GM23338 (cell line): ENCODE measurements around the gene MYO18A. TPM values are rescaled to one million over a fixed set of nuclear protein-coding genes. Genes with fewer than 3 reads are reported as not detected.

Experiments used
- ATAC-seq: fragments of 200-7000 bp; cut with Tn5 transposase; 3 replicates; pipeline ENCODE4 v1.9.1; 2020
- DNase-seq: peaks from one replicate; pipeline ENCODE4 v3.0.0-alpha.2; 2015; ENCODE audit warnings: low spot score
- H2AFZ ChIP-seq: fragments of 200-600 bp; sonication (generic); 2 replicates; pipeline ENCODE4 v1.8.0; 2016; ENCODE audit warnings: antibody characterized with exemption, mild to moderate bottlenecking, moderate library complexity
- H3F3A ChIP-seq: fragments of 200-600 bp; sonication (generic); replicated peaks from 2 replicates; pipeline ENCODE4 v1.8.0; 2017; ENCODE audit warnings: antibody characterized with exemption, mixed run types, low read depth
- H3K27ac ChIP-seq: fragments of 200-600 bp; sonication (generic); 2 replicates; pipeline ENCODE4 v1.6.1; 2016; ENCODE audit warnings: low read depth
- H3K27me3 ChIP-seq: fragments of 200-600 bp; sonication (generic); 2 replicates; pipeline ENCODE4 v1.8.0; 2016; ENCODE audit warnings: mild to moderate bottlenecking, mixed run types, moderate library complexity; ENCODE audit not compliant: insufficient read depth
- H3K36me3 ChIP-seq: fragments of 200-600 bp; sonication (generic); 2 replicates; pipeline ENCODE4 v1.8.0; 2016; ENCODE audit warnings: mild to moderate bottlenecking; ENCODE audit not compliant: insufficient read depth
- H3K4me1 ChIP-seq: fragments of 200-600 bp; sonication (generic); 2 replicates; pipeline ENCODE4 v1.8.0; 2016; ENCODE audit warnings: mild to moderate bottlenecking, moderate library complexity; ENCODE audit not compliant: insufficient read depth
- H3K4me2 ChIP-seq: fragments of 200-600 bp; sonication (generic); 2 replicates; pipeline ENCODE4 v1.7.1; 2017; ENCODE audit warnings: mixed run types
- H3K4me3 ChIP-seq: fragments of 200-600 bp; sonication (generic); 2 replicates; pipeline ENCODE4 v1.6.1; 2016; ENCODE audit warnings: mixed run types
- H3K79me2 ChIP-seq: fragments of 200-600 bp; sonication (generic); replicated peaks from 2 replicates; pipeline ENCODE4 v1.8.0; 2017; ENCODE audit warnings: mild to moderate bottlenecking; ENCODE audit not compliant: insufficient read depth
- H3K9me2 ChIP-seq: fragments of 200-600 bp; sonication (generic); 2 replicates; pipeline ENCODE4 v1.8.0; 2017; ENCODE audit not compliant: insufficient read depth
- H4K20me1 ChIP-seq: fragments of 200-600 bp; sonication (generic); replicated peaks from 2 replicates; pipeline ENCODE4 v1.8.0; 2017; ENCODE audit warnings: mild to moderate bottlenecking; ENCODE audit not compliant: insufficient read depth
- H3K27ac Mint-ChIP-seq: 2 replicates; pipeline ENCODE4 v1.8.0; 2020; ENCODE audit warnings: inconsistent platforms, mild to moderate bottlenecking, moderate library complexity, mixed read lengths
- H3K27me3 Mint-ChIP-seq: 3 replicates; pipeline ENCODE4 v1.8.0; 2022; ENCODE audit warnings: low read depth, mild to moderate bottlenecking, moderate library complexity, mixed read lengths, inconsistent platforms; ENCODE audit not compliant: insufficient read depth, poor library complexity
- H3K36me3 Mint-ChIP-seq: 3 replicates; pipeline ENCODE4 v1.8.0; 2021; ENCODE audit warnings: low read depth, mild to moderate bottlenecking, inconsistent platforms, moderate library complexity, mixed read lengths
- H3K4me1 Mint-ChIP-seq: 3 replicates; pipeline ENCODE4 v1.8.0; 2020; ENCODE audit warnings: mild to moderate bottlenecking, inconsistent platforms, mixed read lengths
- H3K4me3 Mint-ChIP-seq: 3 replicates; pipeline ENCODE4 v1.8.0; 2021; ENCODE audit warnings: moderate library complexity, mild to moderate bottlenecking, inconsistent platforms, mixed read lengths
- H3K9me3 Mint-ChIP-seq: 3 replicates; pipeline ENCODE4 v1.8.0; 2020; ENCODE audit warnings: moderate library complexity, mild to moderate bottlenecking, inconsistent platforms, mixed read lengths
- CTCF ChIP-seq, 2 experiments: fragments of 200-600 bp in 1 of 2; sonication (generic) in 1 of 2; conservative IDR thresholded peaks; 2 replicates each; pipeline versions ENCODE4 v1.5.1 to v1.6.1; 2016 to 2017; ENCODE audit warnings: antibody characterized with exemption in 2 of 2, low read depth in 2 of 2, mild to moderate bottlenecking in 2 of 2, moderate library complexity in 1 of 2
- JUNB ChIP-seq: IDR thresholded peaks from one replicate; pipeline ENCODE4 v1.6.1; 2016; ENCODE audit warnings: antibody characterized with exemption; ENCODE audit not compliant: unreplicated experiment
- POLR2AphosphoS5 ChIP-seq: IDR thresholded peaks from 2 replicates; pipeline ENCODE4 v1.6.1; 2016; ENCODE audit warnings: antibody characterized with exemption, low read depth
- ZNF114 ChIP-seq: fragments of 250-450 bp; sonication (Bioruptor Pico); IDR thresholded peaks from 2 replicates; pipeline ENCODE4 v1.5.0; 2020; ENCODE audit warnings: mild to moderate bottlenecking, moderate library complexity
- polyA plus RNA-seq: library from polyadenylated mRNA; unstranded; fragments of >200 nt; fragmentation: Nextera tagmentation; extraction: Ambion mirVana; gene quantifications from 2 replicates; pipeline ENCODE4 v1.2.1, GENCODE V29; 2016
- total RNA-seq: library from RNA; depleted of rRNA; stranded (reverse); fragments of >200 nt; shearing (Covaris generic); gene quantifications from 2 replicates; pipeline ENCODE4 v1.2.3, GENCODE V29; 2014
- TF ChIP-seq, protein P1 (sequence below): IDR thresholded peaks from one replicate; pipeline ENCODE4 v1.6.1; 2018; ENCODE audit warnings: antibody characterized with exemption; ENCODE audit not compliant: unreplicated experiment
- TF ChIP-seq, protein P2 (sequence below): fragments of 250-450 bp; sonication (Bioruptor Pico); IDR thresholded peaks from 2 replicates; pipeline ENCODE4 v1.5.0; 2020; ENCODE audit warnings: mild to moderate bottlenecking, moderate library complexity

Gene MYO18A
- total and polyA plus RNA-seq, 2 experiments from 2014 or later = 18.3 to 37.5 TPM

GRCh38 chr17:29111816-29112499, 68.2 kb downstream of the MYO18A start:
- Histone ChIP-seq H3K9me2 (no peaks in the 10 kb centered on the region), H3K4me1 (peaks cover 12% of the 10 kb centered on the region), H3K79me2 (no peaks in the 10 kb centered on the region), H3K36me3 (no peaks in the 10 kb centered on the region), H3F3A (peaks cover 15% of the 10 kb centered on the region; the same call in 1 of the 2 replicates), H4K20me1 (no peaks in the 10 kb centered on the region), H3K4me3 (no peak overlapping the region), H3K27ac (no peak overlapping the region), H2AFZ (no peak overlapping the region), H3K4me2 (no peak overlapping the region), H3K27me3 (no peaks in the 10 kb centered on the region)
- Mint-ChIP-seq H3K27me3 (peaks cover 15% of the 10 kb centered on the region), H3K36me3 (peaks cover 14% of the 10 kb centered on the region; the same call in 2 of the 3 replicates), H3K27ac (no peak overlapping the region), H3K4me3 (no peak overlapping the region), H3K9me3 (no peaks in the 10 kb centered on the region), H3K4me1 (peaks cover 38% of the 10 kb centered on the region)
- TF ChIP-seq CTCF (conservative IDR thresholded peaks at IDR 0.05; ENCODE audit: low read depth in 2 of 2) (peak; percentile 89 to 97), ZNF114 (CRISPR knock-in tag) (no peak)
- peak; percentile 56 for ATAC-seq
- DNase-seq = peak; percentile 78

GRCh38 chr17:29110372-29110757, 69.8 kb downstream of the MYO18A start:
- H3K4me3 ChIP-seq = no peak overlapping the region
- no peak for ATAC-seq
- no peak for TF ChIP-seq JUNB
- TF ChIP-seq POLR2AphosphoS5 = no peak
- no peak for TF ChIP-seq CTCF (conservative IDR thresholded peaks at IDR 0.05; ENCODE audit: low read depth in 2 of 2)
- TF ChIP-seq, protein P1, sequence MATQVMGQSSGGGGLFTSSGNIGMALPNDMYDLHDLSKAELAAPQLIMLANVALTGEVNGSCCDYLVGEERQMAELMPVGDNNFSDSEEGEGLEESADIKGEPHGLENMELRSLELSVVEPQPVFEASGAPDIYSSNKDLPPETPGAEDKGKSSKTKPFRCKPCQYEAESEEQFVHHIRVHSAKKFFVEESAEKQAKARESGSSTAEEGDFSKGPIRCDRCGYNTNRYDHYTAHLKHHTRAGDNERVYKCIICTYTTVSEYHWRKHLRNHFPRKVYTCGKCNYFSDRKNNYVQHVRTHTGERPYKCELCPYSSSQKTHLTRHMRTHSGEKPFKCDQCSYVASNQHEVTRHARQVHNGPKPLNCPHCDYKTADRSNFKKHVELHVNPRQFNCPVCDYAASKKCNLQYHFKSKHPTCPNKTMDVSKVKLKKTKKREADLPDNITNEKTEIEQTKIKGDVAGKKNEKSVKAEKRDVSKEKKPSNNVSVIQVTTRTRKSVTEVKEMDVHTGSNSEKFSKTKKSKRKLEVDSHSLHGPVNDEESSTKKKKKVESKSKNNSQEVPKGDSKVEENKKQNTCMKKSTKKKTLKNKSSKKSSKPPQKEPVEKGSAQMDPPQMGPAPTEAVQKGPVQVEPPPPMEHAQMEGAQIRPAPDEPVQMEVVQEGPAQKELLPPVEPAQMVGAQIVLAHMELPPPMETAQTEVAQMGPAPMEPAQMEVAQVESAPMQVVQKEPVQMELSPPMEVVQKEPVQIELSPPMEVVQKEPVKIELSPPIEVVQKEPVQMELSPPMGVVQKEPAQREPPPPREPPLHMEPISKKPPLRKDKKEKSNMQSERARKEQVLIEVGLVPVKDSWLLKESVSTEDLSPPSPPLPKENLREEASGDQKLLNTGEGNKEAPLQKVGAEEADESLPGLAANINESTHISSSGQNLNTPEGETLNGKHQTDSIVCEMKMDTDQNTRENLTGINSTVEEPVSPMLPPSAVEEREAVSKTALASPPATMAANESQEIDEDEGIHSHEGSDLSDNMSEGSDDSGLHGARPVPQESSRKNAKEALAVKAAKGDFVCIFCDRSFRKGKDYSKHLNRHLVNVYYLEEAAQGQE = no peak
- TF ChIP-seq, protein P2, sequence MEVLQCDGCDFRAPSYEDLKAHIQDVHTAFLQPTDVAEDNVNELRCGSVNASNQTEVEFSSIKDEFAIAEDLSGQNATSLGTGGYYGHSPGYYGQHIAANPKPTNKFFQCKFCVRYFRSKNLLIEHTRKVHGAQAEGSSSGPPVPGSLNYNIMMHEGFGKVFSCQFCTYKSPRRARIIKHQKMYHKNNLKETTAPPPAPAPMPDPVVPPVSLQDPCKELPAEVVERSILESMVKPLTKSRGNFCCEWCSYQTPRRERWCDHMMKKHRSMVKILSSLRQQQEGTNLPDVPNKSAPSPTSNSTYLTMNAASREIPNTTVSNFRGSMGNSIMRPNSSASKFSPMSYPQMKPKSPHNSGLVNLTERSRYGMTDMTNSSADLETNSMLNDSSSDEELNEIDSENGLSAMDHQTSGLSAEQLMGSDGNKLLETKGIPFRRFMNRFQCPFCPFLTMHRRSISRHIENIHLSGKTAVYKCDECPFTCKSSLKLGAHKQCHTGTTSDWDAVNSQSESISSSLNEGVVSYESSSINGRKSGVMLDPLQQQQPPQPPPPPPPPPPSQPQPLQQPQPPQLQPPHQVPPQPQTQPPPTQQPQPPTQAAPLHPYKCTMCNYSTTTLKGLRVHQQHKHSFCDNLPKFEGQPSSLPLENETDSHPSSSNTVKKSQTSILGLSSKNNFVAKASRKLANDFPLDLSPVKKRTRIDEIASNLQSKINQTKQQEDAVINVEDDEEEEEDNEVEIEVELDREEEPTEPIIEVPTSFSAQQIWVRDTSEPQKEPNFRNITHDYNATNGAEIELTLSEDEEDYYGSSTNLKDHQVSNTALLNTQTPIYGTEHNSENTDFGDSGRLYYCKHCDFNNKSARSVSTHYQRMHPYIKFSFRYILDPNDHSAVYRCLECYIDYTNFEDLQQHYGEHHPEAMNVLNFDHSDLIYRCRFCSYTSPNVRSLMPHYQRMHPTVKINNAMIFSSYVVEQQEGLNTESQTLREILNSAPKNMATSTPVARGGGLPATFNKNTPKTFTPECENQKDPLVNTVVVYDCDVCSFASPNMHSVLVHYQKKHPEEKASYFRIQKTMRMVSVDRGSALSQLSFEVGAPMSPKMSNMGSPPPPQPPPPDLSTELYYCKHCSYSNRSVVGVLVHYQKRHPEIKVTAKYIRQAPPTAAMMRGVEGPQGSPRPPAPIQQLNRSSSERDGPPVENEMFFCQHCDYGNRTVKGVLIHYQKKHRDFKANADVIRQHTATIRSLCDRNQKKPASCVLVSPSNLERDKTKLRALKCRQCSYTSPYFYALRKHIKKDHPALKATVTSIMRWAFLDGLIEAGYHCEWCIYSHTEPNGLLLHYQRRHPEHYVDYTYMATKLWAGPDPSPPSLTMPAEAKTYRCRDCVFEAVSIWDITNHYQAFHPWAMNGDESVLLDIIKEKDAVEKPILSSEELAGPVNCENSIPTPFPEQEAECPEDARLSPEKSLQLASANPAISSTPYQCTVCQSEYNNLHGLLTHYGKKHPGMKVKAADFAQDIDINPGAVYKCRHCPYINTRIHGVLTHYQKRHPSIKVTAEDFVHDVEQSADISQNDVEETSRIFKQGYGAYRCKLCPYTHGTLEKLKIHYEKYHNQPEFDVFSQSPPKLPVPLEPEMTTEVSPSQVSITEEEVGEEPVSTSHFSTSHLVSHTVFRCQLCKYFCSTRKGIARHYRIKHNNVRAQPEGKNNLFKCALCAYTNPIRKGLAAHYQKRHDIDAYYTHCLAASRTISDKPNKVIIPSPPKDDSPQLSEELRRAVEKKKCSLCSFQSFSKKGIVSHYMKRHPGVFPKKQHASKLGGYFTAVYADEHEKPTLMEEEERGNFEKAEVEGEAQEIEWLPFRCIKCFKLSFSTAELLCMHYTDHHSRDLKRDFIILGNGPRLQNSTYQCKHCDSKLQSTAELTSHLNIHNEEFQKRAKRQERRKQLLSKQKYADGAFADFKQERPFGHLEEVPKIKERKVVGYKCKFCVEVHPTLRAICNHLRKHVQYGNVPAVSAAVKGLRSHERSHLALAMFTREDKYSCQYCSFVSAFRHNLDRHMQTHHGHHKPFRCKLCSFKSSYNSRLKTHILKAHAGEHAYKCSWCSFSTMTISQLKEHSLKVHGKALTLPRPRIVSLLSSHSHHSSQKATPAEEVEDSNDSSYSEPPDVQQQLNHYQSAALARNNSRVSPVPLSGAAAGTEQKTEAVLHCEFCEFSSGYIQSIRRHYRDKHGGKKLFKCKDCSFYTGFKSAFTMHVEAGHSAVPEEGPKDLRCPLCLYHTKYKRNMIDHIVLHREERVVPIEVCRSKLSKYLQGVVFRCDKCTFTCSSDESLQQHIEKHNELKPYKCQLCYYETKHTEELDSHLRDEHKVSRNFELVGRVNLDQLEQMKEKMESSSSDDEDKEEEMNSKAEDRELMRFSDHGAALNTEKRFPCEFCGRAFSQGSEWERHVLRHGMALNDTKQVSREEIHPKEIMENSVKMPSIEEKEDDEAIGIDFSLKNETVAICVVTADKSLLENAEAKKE (CRISPR knock-in tag) = no peak

More at GRCh38 chr17:29110372-29110757, 69.8 kb downstream of the MYO18A start:
- Mint-ChIP-seq H3K36me3 (peaks cover 21% of the 10 kb centered on the region), H3K9me3 (no peaks in the 10 kb centered on the region), H3K27ac (no peak overlapping the region), H3K27me3 (peaks cover 14% of the 10 kb centered on the region), H3K4me1 (peaks cover 28% of the 10 kb centered on the region), H3K4me3 (no peak overlapping the region)
- no peaks in the 10 kb centered on the region for H4K20me1 ChIP-seq
- peaks cover 5% of the 10 kb centered on the region for H3K4me1 ChIP-seq
- H3F3A ChIP-seq = peaks cover 15% of the 10 kb centered on the region; the same call in 1 of the 2 replicates
- no peaks in the 10 kb centered on the region for H3K79me2 ChIP-seq
- H3K27me3 ChIP-seq = no peaks in the 10 kb centered on the region
- H3K36me3 ChIP-seq = no peaks in the 10 kb centered on the region
- no peak for DNase-seq
- no peak overlapping the region for H2AFZ ChIP-seq
- H3K4me2 ChIP-seq = no peak overlapping the region
- no peak overlapping the region for H3K27ac ChIP-seq
- no peaks in the 10 kb centered on the region for H3K9me2 ChIP-seq
